Activated naive CD4-positive, alpha-beta T cell treated with anti-CD3 and anti-CD28 coated beads, Interleukin-2, amount 50 U/mL, for 16 hours (primary cell): ENCODE data around the gene KCTD17.

ENCODE experiments used
- DNase-seq: peaks from one replicate; pipeline ENCODE4 v3.0.0-alpha.2; 2020

The KCTD17 gene

DNA sequence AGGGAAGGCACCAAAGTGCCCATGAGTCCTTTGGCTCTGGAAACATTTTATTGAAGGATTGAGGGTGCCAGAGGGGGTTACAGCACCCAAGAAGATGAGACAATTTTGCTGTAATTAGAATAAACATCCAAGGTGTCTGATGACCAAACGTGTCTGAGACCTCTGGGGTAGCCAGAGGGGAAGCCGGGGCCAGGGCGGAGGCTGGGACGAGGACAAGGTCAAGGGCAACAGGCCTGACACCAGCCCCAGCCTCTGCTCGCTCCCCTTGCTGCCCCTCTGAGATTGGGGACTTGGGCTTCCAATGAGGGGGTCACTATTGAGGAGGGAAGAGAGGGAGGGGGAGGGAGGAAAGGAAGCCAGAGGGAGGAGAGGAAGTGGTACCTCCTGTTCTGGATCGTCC is 32.4 kb downstream of the KCTD17 start:
- DNase-seq: no peak

DNA sequence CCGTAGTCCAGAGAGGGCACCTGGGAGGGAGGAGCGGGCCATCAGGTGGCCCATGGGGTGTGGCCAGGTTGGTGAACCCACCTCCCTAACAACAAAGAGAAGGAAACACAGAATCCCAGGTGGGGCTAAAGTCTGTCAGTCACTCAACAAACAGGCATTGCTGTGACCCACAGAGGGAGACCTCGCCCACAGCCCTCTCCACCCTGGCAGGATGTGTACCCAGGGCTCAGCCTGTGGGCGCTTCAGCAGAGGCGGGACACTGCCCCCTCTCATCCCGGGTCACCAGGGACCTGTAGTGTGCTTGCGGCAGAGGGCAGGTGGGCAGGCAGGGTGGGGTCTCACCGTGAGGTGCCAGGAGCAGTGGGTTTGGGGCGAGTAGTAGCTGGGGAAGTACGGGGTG is 32.8 kb downstream of the KCTD17 start:
- no peak for DNase-seq

DNA sequence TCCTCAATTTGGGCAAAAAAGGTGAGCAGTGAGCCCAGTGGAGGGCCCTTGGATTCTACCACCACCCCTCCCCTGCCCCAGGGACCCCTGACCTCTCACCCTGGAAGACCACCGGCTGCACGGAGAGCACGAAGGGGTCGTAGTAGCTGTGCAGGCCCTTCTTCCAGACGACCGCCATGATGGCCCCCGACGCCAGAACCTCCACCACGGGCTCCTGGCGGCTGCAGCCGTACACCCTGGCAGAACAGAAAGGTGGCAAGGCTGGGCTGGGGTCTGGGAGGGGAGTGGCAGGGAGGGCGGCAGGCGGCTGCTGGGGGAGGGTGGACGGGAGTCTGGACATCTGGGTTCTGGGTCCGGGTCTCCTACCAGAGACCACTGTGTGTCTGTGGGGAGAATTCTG is 34.6 kb downstream of the KCTD17 start:
- DNase-seq: no peak

DNA sequence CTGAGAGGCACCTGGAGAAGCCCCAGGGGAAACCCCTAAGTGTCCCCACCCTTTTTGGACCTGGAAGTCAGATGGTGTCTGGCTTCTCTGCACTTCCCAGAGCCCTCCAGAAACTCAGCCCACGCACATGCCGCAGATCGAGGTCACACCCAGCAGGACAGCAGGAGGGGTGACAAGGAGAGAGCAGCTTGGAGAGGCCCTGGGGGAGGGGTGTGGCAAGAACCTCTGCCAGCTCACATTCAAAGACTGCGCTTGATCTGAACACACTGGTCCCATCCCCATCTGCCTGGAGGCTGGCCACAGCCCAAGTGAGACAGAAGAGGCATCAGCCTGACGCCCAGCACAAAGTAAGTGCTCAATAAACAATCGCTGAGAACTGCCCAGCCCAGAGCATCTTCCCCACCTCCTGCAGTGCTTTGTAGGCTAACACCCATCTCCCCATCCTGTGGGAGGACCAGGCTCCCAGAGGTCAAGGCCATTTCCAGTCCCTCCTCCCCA is 36.6 kb downstream of the KCTD17 start:
- DNase-seq: no peak

DNA sequence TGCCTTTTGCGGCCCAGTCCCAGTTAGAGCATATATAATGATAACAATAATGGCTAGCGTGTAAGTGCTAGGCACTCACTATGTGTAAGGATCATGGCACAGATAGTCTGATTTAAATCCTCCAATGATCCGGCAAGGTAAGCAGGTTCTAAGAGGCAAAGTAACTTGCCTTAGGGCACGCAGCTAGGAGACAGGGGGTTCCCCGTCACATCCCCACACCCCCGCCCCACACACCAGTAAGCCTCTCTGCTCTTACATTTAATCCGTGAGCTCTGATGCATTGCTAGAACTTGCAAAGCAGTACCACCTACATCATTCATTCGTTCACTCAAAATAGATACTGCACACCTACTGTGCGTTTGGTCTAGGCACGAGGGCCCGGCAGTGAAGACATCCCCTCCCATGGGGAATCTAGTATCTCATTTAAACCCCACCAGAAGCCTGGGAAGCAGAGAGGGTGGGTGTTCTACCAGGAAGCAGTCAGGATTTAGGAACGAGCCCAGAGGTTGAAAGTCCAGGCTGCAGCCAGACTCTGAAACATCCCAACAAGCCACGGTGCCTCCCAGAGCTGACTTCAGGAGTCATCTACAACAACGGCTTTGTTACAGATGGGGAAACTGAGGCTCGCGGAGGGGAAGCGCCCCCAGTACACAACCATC is 37.3 kb downstream of the KCTD17 start:
- DNase-seq: no peak

DNA sequence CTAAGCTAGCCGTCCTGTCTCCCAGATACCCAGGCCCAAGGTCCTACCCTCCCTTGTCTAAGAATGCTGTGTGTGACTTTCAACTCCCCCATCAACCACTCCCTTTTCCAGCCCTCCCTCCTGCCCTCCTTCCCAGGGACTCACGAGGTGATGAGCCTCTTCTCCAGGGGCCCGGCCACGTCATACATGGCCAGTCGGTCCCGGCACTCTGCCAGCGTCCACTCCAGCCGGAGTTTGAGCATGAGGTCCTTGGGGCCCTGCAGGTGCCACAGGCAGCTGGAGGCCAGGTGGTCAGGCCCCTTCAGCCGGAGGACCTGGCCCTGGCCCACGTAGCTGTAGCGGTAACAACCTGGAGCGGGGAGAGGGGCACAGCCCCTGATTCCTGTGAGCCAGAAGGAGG is 37.9 kb downstream of the KCTD17 start:
- DNase-seq: no peak

DNA sequence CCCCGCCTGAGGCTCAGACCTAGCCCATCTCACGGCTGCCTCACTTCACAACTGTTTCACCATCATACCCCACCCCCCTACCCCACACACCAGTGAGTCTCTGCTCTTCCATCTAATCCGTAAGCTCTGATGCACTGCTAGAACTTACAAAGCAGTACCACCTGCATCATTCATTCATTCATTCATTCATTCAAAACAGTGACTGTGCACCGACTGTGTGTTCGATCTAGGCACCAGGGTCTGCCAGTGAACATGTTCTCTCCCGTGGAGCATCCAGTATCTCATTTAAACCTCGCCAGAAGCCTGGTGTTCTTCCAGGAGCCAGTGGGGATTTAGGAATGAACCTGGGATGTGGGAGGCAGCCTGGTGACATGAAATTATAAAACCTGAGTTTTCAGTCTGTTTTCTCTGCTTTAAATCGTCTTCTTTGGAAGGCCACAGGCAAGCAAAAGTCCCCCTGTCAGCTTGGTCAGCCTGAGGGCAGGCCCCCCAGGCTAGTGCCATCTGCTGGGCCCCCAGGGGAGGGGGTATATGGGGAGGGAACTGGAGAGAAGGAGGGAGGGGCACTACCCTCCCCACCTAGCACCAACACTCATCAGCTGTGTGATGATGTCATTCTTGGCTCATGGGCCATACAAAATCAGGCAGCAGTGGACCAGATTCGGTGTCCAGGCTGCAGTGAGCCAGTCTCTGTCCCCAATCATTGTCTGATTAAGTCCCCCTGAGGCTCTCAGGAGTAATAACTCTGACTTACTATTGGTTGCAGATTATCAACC is 39.6 kb downstream of the KCTD17 start:
- no peak for DNase-seq

DNA sequence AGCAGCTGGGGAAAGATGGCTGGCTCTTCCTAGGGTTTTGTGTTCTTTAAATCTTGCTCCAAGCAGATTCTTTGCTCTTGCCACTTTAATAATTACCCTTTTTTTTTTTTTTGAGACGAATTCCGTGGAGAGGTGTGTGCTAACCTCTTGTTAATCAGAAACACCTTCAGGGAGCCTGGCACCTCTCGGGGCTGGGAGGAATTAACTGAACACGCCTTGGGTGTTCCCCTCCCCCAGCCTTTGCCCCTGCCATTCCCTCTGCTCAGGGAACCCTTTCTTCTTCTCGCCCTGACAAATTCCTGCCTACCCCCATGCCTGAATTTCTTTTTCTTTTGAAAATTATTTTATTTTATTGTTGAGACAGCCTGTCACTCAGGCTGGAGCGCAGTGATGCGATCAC is 40.5 kb downstream of the KCTD17 start:
- no peak for DNase-seq

DNA sequence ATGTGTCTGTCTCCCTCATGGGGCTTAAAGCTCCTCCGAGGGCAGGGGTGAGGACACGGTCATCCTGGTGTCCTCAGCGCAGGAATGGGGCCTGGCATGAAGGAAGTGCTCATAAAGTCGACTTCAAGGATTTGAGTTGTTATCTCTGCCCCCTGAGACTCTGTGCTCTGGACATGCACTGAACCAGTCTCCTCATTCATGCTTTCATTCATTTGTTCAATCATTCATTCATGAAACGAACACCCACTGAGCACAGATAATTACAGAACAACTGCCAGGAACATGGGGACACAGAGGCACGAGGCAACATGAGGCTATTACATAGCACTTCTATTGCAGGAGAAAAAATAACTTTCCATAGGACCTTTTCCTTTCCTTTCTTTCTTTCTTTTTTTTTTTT is 41.5 kb downstream of the KCTD17 start:
- no peak for DNase-seq

DNA sequence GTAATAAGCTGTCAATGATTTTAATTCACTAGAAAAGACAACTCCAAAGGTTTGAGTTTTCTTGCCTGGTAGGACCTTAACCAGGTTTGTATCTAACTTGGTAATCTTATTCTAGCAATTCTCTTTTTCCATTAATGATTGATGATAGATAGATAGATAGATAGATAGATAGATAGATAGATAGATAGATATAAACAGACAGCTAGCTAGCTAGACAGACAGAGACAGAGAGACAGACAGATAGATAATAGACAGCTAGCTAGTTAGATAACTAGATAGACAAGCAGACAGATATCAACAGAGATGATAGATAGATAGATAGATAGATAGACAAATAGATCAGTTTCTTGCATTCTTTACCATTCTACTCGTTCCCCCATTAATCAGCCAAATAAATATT is 42.7 kb downstream of the KCTD17 start:
- no peak for DNase-seq

DNA sequence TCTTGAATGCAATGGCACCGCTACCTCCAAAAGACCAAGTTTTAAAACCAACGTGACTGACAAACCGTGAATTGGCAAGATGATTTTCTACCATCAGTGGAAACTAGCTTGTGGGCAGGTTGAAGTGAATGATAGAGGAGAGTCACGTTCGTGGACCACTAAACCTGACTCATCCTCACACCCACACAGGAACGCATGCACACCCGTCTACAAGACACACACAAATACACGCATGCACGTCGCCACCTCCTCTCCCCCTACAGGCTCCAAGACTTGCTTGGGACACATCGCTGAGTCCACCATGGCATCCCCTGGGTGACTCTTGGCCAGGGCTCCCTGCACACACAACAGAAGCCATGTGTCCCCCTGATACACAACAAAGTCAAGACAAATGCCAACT is 43.6 kb downstream of the KCTD17 start:
- DNase-seq: peak; percentile 65

DNA sequence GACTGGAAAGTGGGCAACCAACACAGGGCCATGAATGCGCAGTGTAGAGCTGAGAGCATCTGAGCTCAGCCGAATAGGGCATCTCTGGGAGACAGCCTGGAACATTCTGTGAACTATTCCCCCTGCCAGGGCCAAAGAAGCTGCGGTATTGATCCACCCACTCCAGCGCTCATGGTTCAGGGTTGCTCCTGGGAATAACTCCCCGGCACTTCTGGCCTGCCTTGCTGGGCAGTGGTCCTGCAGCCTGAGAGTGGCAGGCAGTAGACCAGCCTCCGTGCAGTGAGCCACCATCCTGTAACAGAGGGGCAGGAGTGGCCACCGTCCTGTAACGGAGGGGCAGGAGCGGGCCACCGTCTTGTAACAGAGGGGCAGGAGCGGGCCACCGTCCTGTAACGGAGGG is 45.8 kb downstream of the KCTD17 start:
- no peak for DNase-seq

DNA sequence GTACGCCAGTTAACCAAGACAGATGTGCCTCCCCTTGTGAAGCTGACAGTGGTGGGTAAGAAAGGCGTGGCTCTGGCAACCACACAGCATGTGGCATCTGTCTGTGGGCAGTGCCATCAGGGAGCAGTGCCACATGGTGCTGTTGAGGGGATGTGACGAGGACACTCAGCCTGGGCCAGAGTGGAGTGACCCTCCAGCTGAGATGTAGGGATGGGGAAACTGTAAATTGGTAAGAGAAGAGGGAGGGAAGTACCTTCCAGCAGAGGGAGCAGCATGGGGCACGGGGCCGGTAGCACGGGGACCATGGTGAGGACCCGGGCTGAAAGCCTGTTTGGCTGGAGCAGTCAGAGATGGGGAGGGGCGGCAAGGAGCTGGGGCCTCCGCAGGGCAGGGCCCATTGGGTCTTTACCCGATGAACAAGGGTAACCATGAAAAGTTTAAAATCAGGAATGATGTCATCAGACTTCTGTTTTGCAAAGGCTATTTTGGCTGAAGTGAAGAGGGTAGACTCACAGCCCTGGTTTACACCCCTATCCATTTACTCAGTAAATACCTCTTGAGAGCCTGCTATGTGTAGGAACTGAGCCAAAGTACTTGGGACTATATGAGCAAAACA is 47.5 kb downstream of the KCTD17 start:
- no peak for DNase-seq

DNA sequence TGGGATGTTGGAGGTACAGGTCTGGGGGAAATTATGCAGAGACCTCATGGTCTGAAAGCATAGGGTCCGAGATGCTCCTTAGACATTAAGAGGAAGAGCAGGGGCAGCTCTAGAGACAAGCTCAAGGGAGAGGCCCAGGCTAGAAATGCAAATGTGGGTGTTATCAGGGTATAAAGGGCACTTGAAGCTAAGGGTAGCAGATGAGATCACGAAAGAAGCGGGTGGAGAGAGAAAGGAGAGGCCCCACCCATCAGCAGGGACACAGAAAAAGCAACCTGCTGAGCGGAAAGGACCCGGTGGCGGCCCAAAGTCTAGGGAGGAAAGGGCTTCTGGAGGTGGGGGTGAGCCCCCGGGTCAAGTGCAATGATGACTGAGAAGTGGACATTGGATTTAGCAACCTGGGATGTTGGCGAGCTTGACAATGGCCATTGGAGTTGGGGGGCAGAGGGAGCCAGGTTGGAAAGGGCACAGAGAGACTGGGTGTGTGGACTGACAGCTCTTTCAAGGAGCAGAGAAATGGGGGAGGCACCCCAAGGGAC is 49.1 kb downstream of the KCTD17 start:
- DNase-seq: no peak

DNA sequence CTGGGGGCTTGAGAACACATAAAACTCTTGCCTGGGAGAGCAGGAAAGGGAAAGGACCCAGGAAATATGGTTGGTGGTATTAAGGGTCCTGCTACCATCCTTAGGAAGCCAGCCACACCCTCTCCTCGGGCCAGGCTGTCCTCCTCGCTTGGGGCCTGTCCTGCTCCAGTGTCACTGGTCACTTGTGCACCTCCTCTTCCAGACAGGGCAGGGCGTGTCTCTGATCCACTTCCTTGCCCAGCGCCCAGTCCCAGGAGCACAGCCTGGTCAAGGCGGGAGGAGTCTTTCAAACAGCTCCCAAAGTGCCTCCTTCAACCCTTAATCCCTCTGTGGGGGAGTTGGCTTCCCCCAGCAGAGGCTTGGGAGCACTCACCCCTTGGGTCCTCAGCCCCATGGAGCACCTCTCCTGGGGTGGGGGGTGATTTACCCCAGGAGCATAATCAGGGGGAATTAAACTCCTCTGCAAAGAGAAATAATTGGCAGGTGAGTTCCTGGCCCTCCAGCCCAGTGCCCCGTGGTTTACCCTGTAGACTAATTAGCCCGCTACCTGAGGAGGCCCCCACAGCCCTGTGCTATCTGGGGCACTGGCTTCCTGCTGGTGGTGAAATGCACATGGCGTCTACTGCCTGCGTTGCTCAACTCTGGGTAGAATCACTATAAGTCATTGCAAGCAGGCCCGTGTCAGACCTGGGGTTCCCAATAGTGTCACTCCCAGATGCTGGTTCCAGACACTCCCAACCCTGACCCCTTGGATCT is 49.9 kb downstream of the KCTD17 start:
- no peak for DNase-seq

DNA sequence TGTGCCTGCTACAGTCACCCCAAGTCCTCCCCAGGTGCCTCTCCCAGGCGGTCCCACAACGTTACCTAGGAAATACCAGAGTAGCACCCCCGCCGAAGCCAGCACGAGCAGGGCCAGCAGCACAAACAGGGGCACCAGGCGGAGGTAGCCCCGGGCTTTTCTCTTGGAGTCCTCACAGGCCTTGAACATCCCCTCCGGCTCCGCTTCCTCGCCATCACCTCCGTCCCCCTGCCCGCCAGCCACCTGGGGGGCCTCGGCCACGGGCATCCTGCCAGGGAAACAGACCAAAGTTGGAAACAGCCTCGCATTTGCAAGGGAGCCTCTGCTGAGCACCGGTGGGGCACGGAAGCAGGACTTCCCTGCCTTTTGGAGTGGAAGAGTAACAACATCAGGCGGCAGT is 51.6 kb downstream of the KCTD17 start:
- DNase-seq: no peak

DNA sequence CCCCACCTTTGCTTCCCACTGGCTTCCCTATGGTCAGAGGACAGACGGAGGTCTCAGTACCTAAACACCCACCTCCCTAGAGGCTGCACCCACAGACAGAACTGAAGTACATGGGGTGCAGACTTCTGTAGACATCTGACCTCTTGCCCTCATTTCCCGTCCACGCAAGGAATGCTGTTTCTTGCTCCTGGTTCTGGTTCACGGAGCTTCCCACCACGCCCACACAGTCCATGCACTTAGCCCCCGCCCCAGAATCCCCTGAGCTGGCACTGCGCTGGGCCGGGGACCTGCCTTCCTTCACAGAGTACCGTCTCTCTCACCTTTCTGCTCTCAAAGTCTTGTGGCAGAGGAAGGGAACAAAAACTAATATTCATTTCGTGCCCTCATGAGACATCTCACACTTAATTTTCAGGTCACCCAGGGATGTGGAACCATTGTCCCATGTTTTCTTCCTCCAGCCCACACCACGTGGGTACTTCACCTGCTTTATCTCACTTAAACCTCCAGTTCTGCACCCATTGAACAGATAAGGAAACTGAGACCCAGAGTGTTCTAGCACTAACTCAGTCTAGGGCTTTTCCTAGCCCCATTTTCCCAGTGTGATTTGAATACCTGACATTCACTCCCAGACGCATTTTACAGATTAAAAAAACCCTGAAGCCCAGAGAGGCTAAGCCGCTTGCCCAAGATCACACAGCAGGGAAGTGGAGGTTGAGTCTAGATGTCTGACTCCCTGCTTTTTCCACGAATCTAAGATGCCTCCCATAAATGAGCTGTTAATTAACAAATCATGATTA is 52.3 kb downstream of the KCTD17 start:
- DNase-seq: no peak

DNA sequence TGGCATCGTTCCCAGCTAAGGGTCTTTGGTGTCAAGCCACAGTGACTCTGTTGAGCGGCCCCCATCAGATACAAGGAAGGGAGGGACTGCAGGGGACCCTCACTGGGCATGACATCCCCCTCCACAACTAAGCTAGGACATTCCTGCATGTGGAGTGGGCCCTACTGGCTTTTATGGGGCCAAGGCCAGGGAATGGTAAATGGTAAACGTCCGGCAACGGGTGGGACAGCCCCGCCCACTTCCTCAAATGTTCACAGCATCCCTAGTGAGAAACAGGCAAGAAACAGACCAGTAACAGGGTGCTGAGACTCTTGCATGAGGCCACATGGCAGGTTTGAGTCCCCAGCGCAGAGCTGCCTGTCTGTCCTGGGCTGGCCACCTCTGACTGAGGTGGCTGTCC is 53.6 kb downstream of the KCTD17 start:
- no peak for DNase-seq

DNA sequence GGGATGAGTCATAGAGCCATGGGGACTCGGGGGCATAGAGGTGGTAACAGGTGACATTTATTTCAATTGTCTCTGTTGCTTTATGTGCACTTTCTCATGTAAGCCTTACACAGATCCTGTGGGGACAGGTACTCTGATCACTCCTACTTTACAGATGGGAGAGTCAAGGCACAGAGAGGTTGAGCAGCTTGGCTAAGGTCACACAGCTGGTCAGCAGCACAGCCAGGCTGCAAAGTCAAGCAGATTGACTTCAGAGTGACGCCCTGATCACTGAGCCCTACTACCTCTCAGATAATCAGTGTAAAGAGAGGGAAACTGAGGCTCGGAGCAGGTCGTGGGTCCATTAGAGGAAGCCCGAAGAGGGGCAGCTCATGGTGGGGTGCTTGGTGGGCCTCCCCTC is 54.4 kb downstream of the KCTD17 start:
- DNase-seq: no peak

DNA sequence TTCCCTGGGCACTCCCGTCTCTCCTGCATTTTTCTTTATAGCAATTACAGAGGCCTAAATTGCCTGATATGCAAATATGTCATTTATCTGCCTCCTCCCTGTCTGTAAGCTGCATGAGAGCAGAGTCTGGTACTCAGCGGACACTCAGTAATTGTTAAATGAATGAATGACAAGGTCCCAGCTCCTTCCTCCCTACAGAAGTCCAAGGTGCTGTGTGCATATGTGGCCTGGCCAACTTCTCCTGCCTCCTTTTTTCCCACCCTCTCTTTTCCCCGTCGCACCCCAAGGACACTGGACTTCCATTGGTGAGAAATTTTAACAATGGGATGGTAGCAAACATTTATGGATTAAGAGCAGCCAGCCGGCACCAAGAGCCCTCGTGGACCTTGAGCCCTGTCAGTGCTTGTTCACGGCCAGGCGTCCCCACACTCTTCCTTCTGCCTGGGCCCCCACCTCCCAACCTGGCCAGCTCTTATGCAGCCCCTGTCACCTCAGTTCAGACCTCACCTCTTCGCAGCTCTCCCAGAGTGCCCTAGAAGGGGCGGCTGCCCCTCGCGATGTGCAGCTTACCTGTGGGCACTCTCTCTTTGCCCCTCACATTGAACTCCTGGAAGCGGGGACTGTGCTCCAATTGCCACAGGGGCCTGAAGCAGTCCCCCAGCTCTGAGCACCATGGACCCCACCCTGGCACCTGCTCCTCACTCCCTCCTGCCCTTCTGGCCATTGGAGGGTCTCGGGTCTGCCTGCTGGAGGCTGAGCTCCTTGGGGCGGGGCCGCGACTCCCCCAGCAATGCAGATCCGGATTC is 56.5 kb downstream of the KCTD17 start:
- DNase-seq: no peak

DNA sequence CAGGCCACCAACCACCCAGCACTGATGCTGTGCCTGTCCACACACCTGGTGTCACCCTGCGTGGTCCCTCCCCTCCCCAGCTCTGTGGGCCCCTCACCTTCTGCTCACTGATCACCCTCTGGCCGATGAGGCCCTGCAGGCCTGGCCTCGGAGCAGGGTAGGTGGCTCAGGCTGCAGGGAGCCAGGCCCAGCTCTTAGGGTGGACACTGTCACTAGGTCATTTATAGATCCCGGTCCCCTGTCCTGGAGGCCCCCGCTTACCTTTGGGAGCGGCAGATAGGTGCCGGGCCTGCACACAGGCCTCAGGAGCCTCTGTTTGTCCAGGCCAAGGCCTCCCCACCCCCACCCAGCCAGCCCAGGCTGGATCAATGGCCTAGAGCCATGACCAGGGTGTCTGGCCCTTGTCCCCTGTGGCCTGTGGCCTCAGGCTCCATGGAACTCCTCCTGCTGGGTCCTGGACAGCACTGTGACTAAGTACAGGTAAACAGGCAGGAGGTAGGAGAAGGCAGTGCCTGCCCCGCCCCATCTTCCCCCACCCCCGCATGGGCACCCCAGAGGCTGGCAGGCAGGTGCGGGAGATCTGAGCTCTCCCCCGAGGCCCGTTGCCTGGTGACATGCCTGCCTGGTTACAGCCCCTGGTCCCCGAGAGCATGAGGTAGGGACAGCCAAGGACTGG is 57.8 kb downstream of the KCTD17 start, which contains the start of gene TMPRSS6:
Gene TMPRSS6 (minus strand): TSS at position 472 of the 676 bp plus-strand sequence. CDS start 6,296 bp downstream, outside the sequence.
- DNase-seq: no peak
